ENCODE data around the gene DAB1.

DNA sequence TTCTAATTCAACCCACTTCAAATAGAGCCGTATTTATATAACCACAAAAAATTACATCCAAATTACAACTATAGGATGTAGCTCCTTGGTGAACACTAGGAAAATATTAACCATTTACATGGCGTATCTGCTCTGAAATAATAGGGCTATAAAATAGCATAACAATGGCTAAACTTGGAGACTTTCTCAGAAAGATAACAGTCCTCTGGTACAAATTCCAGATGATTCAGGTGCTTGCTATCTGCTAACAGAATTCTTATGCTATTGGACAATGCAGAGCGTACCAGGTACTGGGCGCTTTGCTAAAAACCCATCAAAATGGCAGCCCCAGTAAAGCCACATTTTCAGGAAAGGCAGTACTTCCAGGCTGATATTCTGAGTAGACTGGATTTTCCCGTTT, 248.4 kb downstream of the DAB1 start:
- TF ChIP-seq, protein P1, sequence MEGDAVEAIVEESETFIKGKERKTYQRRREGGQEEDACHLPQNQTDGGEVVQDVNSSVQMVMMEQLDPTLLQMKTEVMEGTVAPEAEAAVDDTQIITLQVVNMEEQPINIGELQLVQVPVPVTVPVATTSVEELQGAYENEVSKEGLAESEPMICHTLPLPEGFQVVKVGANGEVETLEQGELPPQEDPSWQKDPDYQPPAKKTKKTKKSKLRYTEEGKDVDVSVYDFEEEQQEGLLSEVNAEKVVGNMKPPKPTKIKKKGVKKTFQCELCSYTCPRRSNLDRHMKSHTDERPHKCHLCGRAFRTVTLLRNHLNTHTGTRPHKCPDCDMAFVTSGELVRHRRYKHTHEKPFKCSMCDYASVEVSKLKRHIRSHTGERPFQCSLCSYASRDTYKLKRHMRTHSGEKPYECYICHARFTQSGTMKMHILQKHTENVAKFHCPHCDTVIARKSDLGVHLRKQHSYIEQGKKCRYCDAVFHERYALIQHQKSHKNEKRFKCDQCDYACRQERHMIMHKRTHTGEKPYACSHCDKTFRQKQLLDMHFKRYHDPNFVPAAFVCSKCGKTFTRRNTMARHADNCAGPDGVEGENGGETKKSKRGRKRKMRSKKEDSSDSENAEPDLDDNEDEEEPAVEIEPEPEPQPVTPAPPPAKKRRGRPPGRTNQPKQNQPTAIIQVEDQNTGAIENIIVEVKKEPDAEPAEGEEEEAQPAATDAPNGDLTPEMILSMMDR (IDR thresholded peaks at IDR 0.05; ENCODE audit: insufficient read depth, low read depth, low read length): no peak
- no peak for TF ChIP-seq EZH2 (IDR thresholded peaks at IDR 0.05; ENCODE audit: insufficient read depth, low read length)

Measured in astrocyte (in vitro differentiated cells and primary cell).